Activated B cell treated with CpG ODN at 0.5 μM for 24 hours (primary cell): Measurements from ENCODE around the gene PLPP1. TPM values are rescaled to one million over a fixed set of nuclear protein-coding genes. Genes with fewer than 3 reads are reported as not detected.

Experiments used
- ATAC-seq: fragments of 200-7000 bp; cut with Tn5 transposase; one replicate; pipeline ENCODE4 v1.10.0; 2021; ENCODE audit warnings: low read depth, mild to moderate bottlenecking, moderate library complexity
- CTCF ChIA-PET: fragments of 350-600 bp; sonication (Branson Sonifier 250); formaldehyde crosslinking; loops from one replicate; lab custom pipeline; 2021; ENCODE audit warnings: antibody characterized with exemption; lab: Charles Lee
- POLR2A ChIA-PET: fragments of 350-600 bp; sonication (Branson Sonifier 250); formaldehyde crosslinking; loops from one replicate; lab custom pipeline; 2021; ENCODE audit warnings: antibody characterized with exemption; lab: Charles Lee
- DNase-seq: peaks from one replicate; pipeline ENCODE4 v3.0.0; 2022
- H3K27ac Mint-ChIP-seq: one replicate; pipeline ENCODE4 v1.8.0; 2020; ENCODE audit warnings: mixed read lengths
- H3K27me3 Mint-ChIP-seq: one replicate; pipeline ENCODE4 v1.8.0; 2021; ENCODE audit warnings: mixed read lengths
- H3K36me3 Mint-ChIP-seq: one replicate; pipeline ENCODE4 v1.8.0; 2021; ENCODE audit warnings: low read depth, mixed read lengths
- H3K4me1 Mint-ChIP-seq: one replicate; pipeline ENCODE4 v1.8.0; 2021; ENCODE audit warnings: mixed read lengths
- H3K4me3 Mint-ChIP-seq: one replicate; pipeline ENCODE4 v1.8.0; 2020; ENCODE audit warnings: mild to moderate bottlenecking, mixed read lengths
- H3K9me3 Mint-ChIP-seq: one replicate; pipeline ENCODE4 v1.8.0; 2020; ENCODE audit warnings: mixed read lengths
- CTCF ChIP-seq: fragments of 200-600 bp; IDR thresholded peaks from one replicate; pipeline ENCODE4 v1.8.0; 2022; ENCODE audit warnings: antibody characterized with exemption, mild to moderate bottlenecking
- intact Hi-C: fragments of 100-400 bp; cut with micrococcal nuclease; formaldehyde crosslinking; loops from one replicate; pipeline ENCODE4 v1.15.1; 2024
- total RNA-seq: library from RNA; stranded (reverse); gene quantifications from 2 replicates; pipeline ENCODE4 v1.2.3, GENCODE V29; 2022

PLPP1 gene
- total RNA-seq, 1 donor from 2014 or later = 12.0 TPM

DNA sequence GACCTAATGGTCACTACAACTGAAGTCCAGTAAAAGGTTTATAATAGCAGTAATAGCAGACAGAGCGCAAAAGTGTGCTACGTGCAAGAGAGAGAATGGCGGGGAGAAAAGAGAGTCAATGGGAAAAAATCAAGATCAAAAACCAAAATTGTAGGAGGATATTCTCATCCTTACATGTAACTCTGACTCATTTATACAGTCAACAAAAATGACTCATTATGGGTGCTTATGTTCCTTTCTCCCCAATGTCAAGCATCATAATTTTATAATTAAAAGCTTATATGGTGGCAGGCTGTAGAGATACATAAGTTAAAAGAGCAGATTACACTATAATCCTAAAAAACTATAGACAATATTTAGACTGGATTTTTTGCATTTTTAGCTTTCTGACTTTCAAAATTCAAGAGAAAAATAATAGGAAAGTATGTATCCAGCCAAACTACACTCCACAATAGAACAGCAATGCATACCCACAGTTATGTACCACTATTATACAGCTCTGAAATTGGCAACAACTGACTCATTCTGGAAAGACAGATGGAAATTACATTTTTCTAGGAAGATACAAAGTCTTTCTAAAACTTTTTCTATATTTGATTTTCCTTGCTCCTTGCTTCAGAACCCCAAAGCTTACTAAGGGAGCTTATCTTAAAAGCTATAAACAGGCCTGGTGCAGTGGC lies 78.4 kb downstream of the PLPP1 start:
- TF ChIP-seq CTCF = no peak
- no peaks in the 10 kb centered on the region for H3K9me3 Mint-ChIP-seq
- no peak overlapping the region for H3K4me3 Mint-ChIP-seq
- H3K36me3 Mint-ChIP-seq = peaks cover 7% of the 10 kb centered on the region
- CTCF ChIA-PET = interaction anchor here (0.6 kb wide), 1 partner anchor 14 kb away, joined by 3 read pairs; no protein-coding TSS in a partner anchor
- no peaks in the 10 kb centered on the region for H3K4me1 Mint-ChIP-seq
- intact Hi-C loops = no loop called here
- no peak for DNase-seq
- no peaks in the 10 kb centered on the region for H3K27me3 Mint-ChIP-seq
- POLR2A ChIA-PET = no interaction called here
- no peak for ATAC-seq
- no peak overlapping the region for H3K27ac Mint-ChIP-seq

DNA sequence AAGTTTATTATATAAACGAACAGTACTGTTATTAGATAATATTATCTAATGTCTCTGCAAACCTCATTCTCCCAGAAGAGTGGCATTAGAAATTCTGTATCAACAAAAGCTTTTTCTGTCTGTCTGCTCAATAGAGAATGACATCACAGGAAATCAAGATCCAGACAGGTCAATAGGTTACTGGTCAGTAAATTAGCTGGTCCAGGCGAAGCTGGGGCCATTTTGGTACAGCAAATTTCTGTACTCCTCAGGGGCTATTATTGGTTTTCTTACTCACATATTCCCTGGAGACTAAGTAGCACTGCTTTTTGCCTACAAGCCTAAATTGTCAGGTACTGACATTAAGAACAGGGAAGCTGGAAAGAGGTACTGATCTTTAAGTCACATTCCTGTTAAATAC lies 80.5 kb downstream of the PLPP1 start:
- H3K27me3 Mint-ChIP-seq = no peaks in the 10 kb centered on the region
- H3K4me1 Mint-ChIP-seq = no peaks in the 10 kb centered on the region
- TF ChIP-seq CTCF = no peak
- DNase-seq (no peak), ATAC-seq (no peak)
- POLR2A ChIA-PET = no interaction called here
- H3K36me3 Mint-ChIP-seq = peaks cover 7% of the 10 kb centered on the region
- intact Hi-C loops = no loop called here
- no peaks in the 10 kb centered on the region for H3K9me3 Mint-ChIP-seq
- CTCF ChIA-PET = no interaction called here
- H3K27ac Mint-ChIP-seq = no peak overlapping the region
- H3K4me3 Mint-ChIP-seq = no peak overlapping the region

DNA sequence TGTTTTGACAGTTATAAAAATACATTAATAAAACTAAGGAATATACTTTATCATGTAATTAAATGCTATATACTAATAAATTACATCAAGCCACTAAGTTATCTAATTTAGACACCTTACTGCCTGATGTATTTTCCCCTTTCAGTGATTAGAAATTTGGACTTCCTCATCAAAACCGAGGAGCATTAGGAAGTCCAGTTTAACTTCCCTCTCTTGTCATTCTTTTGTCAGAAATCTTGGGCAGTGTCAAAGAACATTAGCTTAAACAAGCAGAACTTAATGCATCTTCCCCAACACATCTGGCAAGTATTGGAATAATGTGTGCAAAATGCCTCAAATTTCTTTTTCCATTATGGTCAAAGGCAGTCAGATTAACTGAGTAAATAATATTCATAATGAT lies 81.6 kb downstream of the PLPP1 start:
- intact Hi-C loops = no loop called here
- ChIA-PET CTCF (no interaction called here), POLR2A (no interaction called here)

DNA sequence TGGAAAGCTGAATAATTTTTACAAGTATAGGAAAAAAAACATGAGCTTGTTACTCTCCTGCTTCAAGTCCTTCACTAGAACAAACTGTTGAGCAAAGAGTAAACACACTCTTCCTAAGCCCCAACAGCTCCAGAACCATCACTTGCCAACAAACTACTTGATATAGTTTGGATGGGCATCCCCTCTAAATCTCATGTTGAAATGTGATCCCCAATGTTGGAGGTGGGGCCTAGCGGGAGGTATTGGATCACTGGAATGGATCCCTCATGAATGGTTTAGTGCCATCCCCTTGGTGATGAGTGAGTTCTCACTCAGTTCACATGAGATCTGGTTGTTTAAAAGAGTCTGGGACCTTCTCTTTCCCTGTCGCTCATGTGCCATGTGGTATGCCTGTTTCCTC lies 82.8 kb downstream of the PLPP1 start:
- CTCF ChIA-PET = no interaction called here
- intact Hi-C loops = no loop called here

More for the DNA sequence above, 81.6 kb downstream of the PLPP1 start:
- Mint-ChIP-seq H3K27me3 (no peaks in the 10 kb centered on the region), H3K4me3 (no peak overlapping the region), H3K4me1 (no peaks in the 10 kb centered on the region), H3K36me3 (peaks cover 7% of the 10 kb centered on the region), H3K9me3 (no peaks in the 10 kb centered on the region), H3K27ac (no peak overlapping the region)
- DNase-seq = no peak
- no peak for TF ChIP-seq CTCF
- no peak for ATAC-seq

More for the DNA sequence above, 82.8 kb downstream of the PLPP1 start:
- Mint-ChIP-seq H3K9me3 (no peaks in the 10 kb centered on the region), H3K36me3 (peaks cover 7% of the 10 kb centered on the region), H3K27me3 (no peaks in the 10 kb centered on the region), H3K4me1 (no peaks in the 10 kb centered on the region), H3K4me3 (no peak overlapping the region), H3K27ac (no peak overlapping the region)
- TF ChIP-seq CTCF = no peak
- POLR2A ChIA-PET = no interaction called here
- ATAC-seq = no peak
- DNase-seq = no peak
